Measurements from ENCODE around the gene ZDHHC14.

DNA sequence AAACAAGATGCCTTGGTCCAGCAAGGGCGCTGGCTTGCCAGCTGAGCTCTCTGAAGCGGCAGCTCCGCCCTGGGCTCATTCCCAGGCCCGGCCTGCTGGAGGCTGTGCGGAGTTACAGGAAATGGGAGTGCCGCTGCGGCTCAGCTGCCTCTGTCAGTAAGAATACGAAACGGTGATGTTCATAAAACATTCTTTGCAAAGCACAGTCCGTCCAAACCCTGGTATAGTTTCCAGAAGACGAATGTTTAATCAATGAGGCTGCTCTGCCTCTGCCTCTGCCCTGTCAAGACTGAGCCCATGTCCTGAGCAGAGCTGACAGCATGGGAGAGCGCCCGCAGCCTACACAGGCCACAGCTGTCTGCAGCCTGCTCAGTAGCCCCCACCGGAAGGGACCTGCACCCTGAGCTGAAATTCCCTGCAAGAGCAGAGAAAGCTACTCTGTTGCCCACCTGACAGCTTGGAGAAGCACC, 288.8 kb downstream of the ZDHHC14 start:
- TF ChIP-seq EP300 (IDR thresholded peaks at IDR 0.05) (no peak), POLR2A (IDR thresholded peaks at IDR 0.05) (no peak)
- TF ChIP-seq, protein P1, sequence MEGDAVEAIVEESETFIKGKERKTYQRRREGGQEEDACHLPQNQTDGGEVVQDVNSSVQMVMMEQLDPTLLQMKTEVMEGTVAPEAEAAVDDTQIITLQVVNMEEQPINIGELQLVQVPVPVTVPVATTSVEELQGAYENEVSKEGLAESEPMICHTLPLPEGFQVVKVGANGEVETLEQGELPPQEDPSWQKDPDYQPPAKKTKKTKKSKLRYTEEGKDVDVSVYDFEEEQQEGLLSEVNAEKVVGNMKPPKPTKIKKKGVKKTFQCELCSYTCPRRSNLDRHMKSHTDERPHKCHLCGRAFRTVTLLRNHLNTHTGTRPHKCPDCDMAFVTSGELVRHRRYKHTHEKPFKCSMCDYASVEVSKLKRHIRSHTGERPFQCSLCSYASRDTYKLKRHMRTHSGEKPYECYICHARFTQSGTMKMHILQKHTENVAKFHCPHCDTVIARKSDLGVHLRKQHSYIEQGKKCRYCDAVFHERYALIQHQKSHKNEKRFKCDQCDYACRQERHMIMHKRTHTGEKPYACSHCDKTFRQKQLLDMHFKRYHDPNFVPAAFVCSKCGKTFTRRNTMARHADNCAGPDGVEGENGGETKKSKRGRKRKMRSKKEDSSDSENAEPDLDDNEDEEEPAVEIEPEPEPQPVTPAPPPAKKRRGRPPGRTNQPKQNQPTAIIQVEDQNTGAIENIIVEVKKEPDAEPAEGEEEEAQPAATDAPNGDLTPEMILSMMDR (IDR thresholded peaks at IDR 0.05), result peak in 2 of 3 donors; percentile 21 to 35

Measured in ovary (tissue), 3 donors.